Left ventricle myocardium superior (tissue), 1 donor: Measurements from ENCODE around the gene TMOD1. TPM values are rescaled to one million over a fixed set of nuclear protein-coding genes. Genes with fewer than 3 reads are reported as not detected.

ENCODE experiments used
- ATAC-seq: fragments of 200-7000 bp; cut with Tn5 transposase; one replicate; pipeline ENCODE4 v1.9.1; 2020; ENCODE audit warnings: mild to moderate bottlenecking, moderate library complexity
- DNase-seq: peaks from one replicate; pipeline ENCODE4 v3.0.0-alpha.2; 2020
- intact Hi-C: fragments of 100-400 bp; cut with micrococcal nuclease; formaldehyde crosslinking; loops from one replicate; pipeline ENCODE4 v1.11.0; 2022
- total RNA-seq: library from RNA; stranded (reverse); fragmentation: NEBNext Ultra II Directional; extraction: Animal tissue kit (Norgen Biotek cat#: 25700); gene quantifications from one replicate; pipeline ENCODE4 v1.2.1, GENCODE V29; 2021
- donor health status: DM: no; HTN: yes; CAD: no; lungs with severe emphysema.

The TMOD1 gene
- total RNA-seq, 1 donor from 2014 or later, result 205 TPM

DNA sequence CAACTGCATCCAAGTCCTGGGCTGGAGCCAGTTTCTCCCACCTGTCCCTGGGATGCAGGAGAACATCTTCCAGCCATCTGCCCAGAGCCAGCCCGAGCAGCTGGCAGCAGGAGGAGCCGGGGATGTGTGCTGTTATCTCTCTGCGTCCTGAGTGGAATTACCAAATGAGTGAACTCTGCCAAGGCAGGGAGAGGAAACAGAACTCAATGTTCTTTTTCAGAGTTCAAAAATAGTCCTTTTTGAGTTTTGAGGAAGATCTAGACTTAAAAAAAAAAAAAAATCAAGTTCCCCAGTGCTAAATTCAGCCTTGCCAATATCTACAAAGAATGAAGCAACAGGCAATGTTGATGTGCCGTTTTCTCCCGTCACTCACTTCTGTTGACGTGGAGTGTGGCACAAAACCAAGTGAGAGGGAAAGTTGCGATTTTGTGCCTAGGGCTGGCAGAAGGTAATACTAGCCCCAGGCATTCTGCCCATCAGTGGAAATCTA, 56.2 kb downstream of the TMOD1 start:
- intact Hi-C loops, result no loop called here

DNA sequence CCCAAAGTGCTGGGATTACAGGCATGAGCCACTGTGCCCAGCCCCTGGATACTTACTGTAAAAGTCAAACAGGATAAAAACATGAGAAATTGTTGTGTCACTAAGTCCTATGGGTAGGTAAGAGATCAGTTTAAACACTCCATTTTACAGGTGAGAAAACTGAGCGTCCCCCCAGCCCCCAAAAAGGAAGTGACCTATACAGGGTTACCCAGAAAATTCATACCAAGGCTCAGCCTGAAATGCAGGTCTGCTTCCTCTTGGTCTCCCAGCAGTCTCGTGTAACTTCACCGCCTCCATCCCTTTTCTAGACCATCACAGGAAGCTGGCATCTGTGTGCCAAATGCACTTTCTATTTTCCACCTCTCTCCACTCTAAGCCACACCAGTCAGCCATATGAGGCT, 57.2 kb downstream of the TMOD1 start:
- no peak for ATAC-seq
- no peak for DNase-seq
- intact Hi-C loops, result no loop called here

More for the DNA sequence above, 56.2 kb downstream of the TMOD1 start:
- peak; percentile 86 for DNase-seq
- peak; percentile 86 for ATAC-seq

DNA sequence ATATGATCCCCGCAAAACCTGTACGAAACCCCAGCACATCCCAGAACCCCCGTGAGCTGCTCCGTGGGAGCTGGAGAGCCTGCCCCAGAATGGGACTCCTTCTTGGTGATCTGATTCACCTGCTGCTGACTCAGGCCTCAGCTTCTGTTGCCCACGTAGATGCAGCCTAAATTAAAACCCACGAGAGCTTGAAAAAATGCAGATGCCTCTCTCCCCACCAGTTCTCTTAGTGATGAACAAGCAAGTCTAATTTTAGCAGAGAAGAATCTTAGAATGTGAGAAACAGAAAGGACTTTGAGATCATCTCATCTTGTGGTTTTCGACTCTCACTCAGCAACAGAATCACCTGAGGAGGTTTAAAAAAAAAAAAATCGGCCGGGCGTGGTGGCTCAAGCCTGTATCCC, 57.6 kb downstream of the TMOD1 start:
- intact Hi-C loops, result no loop called here
- ATAC-seq (no peak), DNase-seq (no peak)

DNA sequence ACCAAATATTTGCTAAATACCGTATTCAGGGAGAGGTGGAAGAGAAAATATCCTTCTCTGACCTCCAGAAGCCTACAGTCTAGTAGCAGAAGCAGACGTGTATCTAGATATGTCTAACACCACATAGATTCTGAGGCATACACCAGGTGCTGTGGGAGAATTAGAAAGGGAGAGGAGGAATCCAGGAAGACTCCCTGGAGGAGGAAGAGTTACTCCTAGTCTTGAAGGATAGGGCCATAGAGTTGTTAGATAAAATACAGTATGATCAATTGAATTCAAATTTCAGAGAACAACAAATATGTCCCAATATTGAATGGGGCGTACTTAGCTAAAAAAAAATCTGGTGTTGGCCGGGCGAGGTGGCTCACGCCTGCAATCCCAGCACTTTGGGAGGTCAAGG, 58.7 kb downstream of the TMOD1 start:
- ATAC-seq (no peak), DNase-seq (no peak)
- intact Hi-C loops, result no loop called here

DNA sequence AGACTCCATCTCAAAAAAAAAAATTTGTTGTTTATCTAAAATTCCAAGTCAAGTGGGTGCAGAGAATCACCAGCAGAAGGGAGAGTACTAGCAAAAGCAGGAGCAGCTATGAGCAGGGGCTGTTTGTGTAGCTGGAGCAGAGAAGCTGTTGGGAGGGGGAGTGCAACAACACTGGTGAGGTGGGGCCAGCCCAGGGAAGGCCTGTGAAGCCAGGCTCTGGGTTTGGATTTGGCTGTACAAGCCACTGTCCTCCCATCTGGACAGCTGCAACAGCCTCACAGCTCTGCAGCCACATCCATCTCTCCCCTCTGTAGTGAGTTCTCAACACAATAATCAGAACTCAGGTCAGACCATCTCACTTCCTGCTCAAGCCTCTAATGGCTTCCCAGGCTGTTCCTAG, 59.4 kb downstream of the TMOD1 start:
- ATAC-seq, result no peak
- no peak for DNase-seq
- intact Hi-C loops, result no loop called here

DNA sequence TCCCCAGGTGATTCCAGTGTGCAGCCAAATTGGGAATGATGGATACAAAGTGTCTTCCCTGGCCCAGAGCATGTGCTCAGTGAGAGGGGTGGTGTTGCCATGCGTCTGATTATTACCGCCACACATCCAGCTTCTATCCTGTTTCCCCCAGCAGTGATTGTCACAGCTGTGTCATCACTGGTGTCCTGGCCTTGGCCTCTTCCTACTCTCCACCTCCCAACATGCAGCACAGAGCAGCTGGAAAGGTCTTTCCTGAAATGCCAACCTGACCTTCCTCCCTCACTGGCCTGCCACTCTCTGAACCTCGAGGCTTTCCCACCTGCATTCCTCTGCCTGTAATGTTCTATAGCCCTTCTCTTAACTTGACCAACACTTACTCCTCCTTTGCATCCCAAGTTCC, 60.0 kb downstream of the TMOD1 start:
- ATAC-seq, result no peak
- DNase-seq, result no peak
- intact Hi-C loops, result no loop called here

DNA sequence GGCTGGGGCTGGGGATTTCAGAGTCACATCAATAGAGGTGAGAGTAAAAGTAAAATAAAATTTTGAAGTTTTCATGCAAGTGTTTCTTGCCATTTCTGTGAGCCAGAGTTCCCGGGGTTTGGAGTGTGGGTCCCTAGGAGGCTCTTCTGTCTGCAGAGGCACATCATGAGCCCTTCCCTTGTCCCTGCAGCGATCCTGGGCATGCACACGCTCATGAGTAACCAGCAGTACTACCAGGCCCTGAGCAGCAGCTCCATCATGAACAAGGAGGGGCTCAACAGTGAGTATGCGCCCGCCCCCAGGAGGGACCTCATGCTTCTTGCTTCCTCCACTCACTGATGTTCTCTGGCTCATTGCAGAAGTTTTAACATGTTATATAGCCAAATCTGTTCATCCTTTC, 61.1 kb downstream of the TMOD1 start:
- DNase-seq, result peak; percentile 49
- ATAC-seq, result no peak
- intact Hi-C loops, result no loop called here

DNA sequence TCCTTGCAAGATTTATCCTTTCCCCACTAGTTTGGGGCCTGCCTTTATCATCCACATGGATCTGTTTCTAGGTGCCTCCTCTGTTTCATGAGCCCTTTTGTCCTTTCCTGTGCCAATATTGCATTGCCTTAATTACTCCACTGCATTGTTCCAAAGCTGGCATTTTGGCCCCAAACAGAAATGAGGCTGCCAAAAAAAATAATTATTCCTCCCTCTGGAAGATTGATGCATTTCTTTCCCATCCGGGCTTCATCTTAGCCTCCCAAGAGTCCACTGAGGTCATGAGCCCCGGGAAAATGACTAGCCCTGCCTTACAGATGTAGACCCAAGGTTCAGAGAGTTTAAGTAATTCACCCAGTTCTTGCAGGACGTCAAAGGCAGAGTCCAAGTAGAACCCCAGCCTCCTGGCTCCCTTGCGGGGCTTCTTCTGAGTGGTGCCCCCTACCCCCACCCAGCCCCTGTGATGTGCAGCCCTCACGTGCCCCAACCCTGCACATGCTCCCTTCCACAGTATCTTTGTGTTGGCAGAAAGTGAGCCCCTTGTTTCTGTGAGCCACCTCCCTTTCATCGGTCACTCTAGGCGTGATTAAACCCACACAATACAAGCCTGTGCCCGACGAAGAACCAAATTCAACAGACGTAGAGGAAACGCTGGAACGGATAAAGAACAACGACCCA, 62.1 kb downstream of the TMOD1 start:
- ATAC-seq (peak; percentile 44), DNase-seq (no peak)
- intact Hi-C loops, result no loop called here

DNA sequence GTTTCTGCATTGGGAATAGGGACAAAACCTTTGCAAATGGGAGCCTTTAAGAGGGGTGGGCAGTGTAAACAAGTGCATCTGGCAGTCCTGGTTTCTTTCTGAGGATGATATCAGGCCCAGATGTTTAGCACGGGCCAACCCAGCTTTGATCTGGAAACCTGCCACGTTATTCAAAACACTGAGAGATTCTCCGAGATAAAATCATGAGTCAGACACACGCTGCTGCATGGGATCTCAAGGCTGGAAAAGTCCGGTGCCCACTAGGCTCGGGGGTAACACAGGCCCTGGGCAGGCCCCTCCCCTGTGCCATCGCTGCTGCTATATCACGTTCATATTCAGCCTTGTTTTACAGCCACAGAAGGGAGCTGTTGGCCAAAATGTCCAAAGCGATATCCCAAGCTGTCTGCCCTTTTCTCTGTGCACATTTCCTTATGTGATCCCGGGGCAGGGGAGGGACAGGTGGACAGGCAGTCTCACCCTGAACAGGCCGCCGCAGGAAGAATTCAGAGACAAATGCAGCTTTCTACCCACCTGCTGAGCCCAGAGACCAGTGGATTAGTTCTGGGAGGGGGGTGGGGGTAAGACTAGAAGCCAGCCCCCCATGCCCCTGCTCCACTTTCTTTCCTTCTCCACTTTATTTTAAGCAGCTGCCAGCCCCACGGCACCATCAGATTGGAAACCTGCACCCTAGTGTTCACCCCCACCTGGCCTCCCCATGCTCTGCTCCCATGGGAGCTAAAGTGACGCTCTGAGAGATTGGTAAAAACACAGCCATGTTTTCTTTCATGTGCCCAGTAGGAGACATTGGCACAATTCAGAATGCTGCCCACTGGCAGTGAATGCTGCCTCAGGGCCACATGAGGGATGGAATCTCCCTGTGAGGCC, 63.1 kb downstream of the TMOD1 start:
- intact Hi-C loops, result no loop called here
- DNase-seq, result peak; percentile 54
- ATAC-seq, result peak; percentile 63

DNA sequence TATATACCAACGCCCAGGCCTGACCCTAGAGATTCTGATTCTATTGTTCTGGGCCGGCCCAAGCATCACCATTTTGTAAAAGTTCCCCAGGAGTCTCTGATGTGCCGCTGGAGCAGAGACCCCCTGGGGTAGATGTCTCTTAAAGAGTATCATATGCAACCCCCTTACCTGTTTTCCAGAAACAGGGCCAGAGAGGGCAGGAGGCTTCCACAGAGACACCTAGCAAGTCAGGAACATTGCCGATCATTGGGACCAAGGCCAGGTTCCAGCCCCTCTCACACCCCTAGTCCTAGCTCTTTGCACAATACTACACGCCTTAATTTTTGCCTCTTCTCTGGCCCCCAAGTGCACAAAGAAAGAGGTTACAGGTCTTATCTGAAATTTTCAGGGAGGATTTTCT, 63.8 kb downstream of the TMOD1 start:
- ATAC-seq (no peak), DNase-seq (no peak)
- intact Hi-C loops, result no loop called here

DNA sequence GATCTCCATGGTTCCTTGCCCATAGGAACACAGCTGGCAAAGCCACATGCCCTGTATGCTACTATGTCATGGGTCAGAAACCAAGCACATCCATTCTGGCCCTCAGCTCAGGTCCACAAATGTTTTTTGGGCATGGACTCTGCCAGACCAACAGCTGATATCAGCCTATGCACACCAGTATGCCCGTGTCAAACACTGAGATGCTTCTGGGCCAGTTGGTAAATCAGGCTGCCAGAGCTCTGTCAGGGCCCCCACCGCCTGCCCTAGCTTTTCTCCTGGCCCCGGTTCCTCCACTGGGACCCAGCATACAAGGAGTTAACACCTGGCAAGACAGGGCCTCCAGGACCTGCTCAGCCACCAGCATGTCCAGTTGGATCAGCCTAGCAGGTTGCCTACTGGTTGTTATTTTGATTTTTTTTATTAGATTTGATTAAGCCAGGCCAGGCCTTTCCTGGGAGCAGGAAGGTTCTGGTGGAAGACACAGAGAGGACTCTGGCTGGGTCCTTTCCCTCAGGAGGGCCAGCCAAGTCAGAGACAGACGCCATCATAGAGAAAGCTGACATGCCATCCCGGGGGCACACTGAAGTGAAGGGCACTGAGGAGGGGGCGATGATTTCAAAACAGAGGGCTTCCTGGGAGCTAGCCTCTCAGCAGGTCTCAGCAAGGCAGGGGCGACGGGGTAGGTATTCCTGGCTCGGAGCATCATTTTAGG, 65.9 kb downstream of the TMOD1 start:
- intact Hi-C loops, result no loop called here

DNA sequence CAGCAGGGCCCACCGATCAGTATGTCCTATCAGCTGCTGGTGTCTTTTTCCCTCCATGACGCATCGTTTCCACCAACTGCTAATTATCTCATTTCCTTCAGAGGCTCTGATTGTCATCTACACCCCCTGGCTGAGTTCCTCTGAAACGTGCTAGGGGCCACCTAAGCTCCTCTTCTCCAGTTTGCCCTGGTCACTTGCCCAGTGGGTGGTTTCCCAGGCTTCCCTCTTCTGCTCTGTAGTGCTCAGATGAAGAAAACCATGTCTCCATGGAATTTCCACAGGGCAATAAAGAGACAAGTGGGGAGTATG, 66.4 kb downstream of the TMOD1 start:
- DNase-seq, result no peak
- intact Hi-C loops, result no loop called here
- ATAC-seq, result no peak

More for the DNA sequence above, 65.9 kb downstream of the TMOD1 start:
- DNase-seq (no peak), ATAC-seq (no peak)

DNA sequence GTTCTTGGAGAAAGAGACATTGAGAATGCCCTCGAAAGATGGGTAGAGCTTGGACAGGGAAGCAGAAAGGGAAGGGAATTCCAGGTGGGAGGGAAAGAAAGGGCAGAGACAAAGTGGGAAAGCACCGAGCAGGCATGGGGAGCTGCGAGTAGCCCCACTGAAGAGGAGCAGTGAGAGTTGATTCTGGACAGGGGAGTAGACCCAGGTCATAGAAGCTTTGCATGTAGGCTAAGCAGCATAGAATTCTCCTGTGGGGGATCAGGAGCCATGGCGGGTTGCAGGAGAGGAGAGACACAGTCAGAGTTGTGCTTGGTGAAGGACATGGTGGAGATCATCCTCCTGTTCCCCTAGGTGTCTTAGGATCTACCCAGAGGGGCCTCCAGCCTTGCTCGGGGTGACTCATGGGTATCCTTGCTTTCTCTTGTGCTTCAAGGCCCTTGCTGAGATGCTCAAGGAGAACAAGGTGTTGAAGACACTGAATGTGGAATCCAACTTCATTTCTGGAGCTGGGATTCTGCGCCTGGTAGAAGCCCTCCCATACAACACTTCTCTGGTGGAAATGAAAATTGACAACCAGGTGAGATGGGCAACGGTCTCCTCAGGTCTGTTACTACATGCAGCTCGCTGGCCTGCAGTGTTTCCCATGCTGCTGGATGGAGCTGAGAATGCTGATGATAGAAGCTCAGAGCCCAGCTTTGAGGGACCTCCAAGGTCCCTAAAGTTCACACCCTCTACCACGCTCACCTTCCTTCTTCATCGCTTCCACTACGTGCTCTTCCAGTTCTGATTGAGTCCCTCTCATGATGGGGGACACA, 67.2 kb downstream of the TMOD1 start:
- ATAC-seq (no peak), DNase-seq (no peak)
- intact Hi-C loops, result no loop called here

DNA sequence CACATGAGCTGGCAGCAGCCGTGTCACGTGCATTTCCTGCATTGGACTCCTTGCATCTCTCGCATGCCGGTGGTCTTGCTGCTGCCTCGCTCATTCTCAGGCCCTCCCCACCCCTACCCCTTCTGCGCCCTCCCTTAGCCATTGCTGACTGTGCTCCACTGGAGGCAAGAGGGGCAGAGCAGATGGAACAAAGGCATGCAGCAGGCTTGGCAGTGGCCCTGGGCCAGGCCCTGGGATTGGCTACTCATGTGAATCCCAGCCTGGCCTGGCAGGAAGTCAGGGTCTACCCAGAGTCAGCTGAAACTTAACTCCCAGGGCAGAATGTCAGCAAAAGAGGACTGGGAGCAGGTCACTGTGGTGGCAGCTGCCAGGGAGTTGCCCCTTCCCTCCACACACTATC, 69.4 kb downstream of the TMOD1 start:
- intact Hi-C loops, result no loop called here
- DNase-seq, result peak; percentile 93
- ATAC-seq, result peak; percentile 95

DNA sequence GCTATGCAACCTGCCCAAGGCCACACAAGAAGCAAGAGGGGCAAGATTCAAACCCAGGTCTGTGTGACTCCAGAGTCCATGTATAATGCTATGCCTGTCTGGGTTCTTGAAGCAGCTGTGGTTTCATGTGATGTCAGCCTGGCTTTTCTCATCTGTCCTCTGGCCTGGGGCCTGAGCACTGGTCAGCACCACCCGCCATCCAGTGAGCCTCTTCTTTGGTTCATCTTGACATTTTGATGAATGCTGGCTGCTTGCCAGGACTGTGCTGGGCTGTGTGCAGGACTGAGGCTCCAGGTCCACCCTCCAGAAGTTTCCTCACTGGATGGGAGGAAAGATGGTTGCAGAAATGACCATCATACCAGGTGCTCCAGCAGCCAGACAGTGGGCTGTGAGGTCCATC, 70.2 kb downstream of the TMOD1 start:
- DNase-seq (peak; percentile 50), ATAC-seq (peak; percentile 43)
- intact Hi-C loops, result no loop called here

DNA sequence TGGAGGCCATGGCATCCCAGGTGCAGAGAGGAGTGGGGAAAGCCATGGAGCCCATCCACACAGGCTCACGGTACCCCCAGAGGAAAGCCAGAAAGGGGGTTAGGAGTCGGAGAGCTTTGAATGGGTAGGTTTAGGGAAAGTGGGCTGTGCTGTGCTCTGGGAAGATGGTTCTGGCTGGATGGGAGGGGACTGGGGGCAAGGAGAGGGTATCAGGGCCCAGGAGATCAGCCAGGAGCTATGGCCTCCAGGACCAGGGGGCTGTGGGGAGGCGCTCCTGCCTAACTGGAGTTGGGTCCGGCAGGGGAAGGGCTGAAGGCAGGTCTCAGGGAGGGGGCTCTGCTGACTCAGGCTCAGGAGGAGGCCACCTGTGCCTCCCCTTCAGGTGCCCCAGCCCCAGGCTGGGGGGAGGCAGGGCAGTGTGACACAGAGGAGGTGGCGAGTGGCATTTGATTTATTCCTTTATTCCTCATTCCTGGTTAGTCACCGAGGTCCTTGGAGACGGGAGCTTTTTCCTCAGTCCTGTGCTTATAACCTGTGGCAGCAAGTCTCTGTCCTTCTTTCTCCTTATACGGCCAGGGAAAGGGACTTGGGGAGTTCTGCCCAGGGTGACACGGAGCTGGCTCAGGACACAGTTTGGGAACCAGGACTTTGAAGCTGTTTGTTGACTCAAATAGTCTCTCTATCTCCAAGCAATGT, 70.9 kb downstream of the TMOD1 start:
- intact Hi-C loops, result no loop called here
- DNase-seq (no peak), ATAC-seq (no peak)

DNA sequence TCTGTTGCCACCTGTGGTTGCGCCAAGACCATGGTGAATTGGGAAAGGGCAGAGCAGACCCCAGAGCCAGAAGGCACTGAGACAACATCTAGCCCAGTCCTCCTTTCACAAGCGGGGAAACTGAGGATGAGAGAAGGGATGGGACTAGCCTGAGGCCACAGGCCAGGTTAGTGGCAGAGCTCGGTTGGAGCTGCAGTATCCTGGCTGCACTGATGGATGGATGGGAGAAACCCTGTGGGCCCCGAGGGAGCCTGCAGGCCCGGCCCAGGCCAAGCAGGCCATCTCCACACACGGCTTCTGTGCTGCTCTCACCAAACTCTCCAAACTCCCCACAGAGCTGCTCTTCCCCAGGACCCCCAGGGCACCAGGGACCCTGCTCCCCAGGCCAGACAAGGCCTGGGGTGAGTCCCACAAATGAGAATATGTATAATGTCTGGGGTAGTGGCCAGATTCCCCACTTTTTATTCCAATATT, 71.5 kb downstream of the TMOD1 start:
- no peak for DNase-seq
- intact Hi-C loops, result no loop called here

DNA sequence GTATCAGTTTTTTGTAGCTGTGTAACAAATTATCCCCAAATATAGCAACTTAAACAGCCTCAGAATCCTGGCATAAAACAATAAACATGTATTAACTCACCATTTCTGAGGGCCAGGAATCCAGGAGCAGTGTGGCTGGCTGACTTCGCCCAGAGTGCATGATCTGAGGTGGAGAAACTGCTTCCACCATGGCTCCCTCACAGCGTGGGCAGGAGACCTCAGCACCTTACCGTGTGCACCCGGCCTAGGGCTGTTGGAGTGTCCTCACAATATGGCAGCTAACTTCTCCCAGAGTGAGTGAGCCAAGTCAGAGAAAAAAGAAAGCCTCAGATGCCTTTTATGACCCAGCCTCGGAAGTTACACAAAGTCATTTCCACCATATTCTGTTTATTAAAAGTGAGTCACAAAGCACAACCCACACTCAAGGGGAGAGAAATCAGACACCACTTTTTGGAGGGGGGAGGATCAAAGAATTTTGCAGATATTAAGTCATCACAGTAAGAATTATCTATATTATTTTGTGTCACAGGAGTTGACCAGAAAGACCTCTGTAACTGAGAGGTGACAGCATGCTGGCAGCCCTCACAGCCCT, 72.1 kb downstream of the TMOD1 start:
- intact Hi-C loops, result no loop called here
- ATAC-seq (no peak), DNase-seq (no peak)

More for the DNA sequence above, 71.5 kb downstream of the TMOD1 start:
- no peak for ATAC-seq
